CD4-positive, alpha-beta T cell (primary cell): ENCODE measurements around the gene ATPAF2. TPM values are rescaled to one million over a fixed set of nuclear protein-coding genes. Genes with fewer than 3 reads are reported as not detected.

ENCODE experiments used
- ATAC-seq: fragments of 200-7000 bp; cut with Tn5 transposase; one replicate; pipeline ENCODE4 v1.10.0; 2022; ENCODE audit warnings: mild to moderate bottlenecking; ENCODE audit not compliant: poor library complexity
- CTCF ChIA-PET: fragments of 350-600 bp; sonication (Branson Sonifier 250); formaldehyde crosslinking; loops from one replicate; lab custom pipeline; 2021; ENCODE audit warnings: antibody characterized with exemption, inconsistent platforms; lab: Charles Lee
- POLR2A ChIA-PET: fragments of 350-600 bp; sonication (Branson Sonifier 250); formaldehyde crosslinking; loops from one replicate; lab custom pipeline; 2021; ENCODE audit warnings: antibody characterized with exemption, inconsistent platforms; lab: Charles Lee
- DNase-seq, 14 experiments: peaks; one replicate each; pipeline ENCODE4 v3.0.0-alpha.2; 2013 to 2020; ENCODE audit warnings: mixed read lengths in 2 of 14
- H3K27ac ChIP-seq, 2 donors: one replicate each; pipeline versions ENCODE4 v1.5.1 to v1.7.0; 2013; ENCODE audit warnings: low read length in 2 of 2, low read depth in 1 of 2, mild to moderate bottlenecking in 1 of 2
- H3K27me3 ChIP-seq, 2 experiments: 1 replicate in 1 of 2; 2 replicates in 1 of 2; pipeline versions ENCODE4 v1.6.1 to v1.7.0; 2013; ENCODE audit warnings: low read length in 2 of 2, control low read depth in 1 of 2, mild to moderate bottlenecking in 1 of 2, moderate library complexity in 1 of 2; ENCODE audit not compliant: insufficient read depth in 2 of 2, control insufficient read depth in 1 of 2
- H3K36me3 ChIP-seq: one replicate; pipeline ENCODE4 v1.6.1; 2013; ENCODE audit warnings: low read length, control low read depth; ENCODE audit not compliant: insufficient read depth
- H3K4me1 ChIP-seq: one replicate; pipeline ENCODE4 v1.6.1; 2013; ENCODE audit warnings: low read length, control low read depth; ENCODE audit not compliant: insufficient read depth
- H3K4me3 ChIP-seq: one replicate; pipeline ENCODE4 v1.5.1; 2013; ENCODE audit warnings: mild to moderate bottlenecking, low read length, moderate library complexity
- H3K9me3 ChIP-seq, 2 experiments: 1 replicate in 1 of 2; 2 replicates in 1 of 2; pipeline versions ENCODE4 v1.6.1 to v1.7.0; 2013; ENCODE audit warnings: low read length in 2 of 2, mild to moderate bottlenecking in 2 of 2, control low read depth in 1 of 2, moderate library complexity in 1 of 2; ENCODE audit not compliant: control insufficient read depth in 1 of 2, insufficient read depth in 1 of 2
- H3K27ac Mint-ChIP-seq: one replicate; pipeline ENCODE4 v1.8.0; 2020; ENCODE audit warnings: mixed read lengths
- H3K27me3 Mint-ChIP-seq: one replicate; pipeline ENCODE4 v1.8.0; 2021; ENCODE audit warnings: mixed read lengths
- H3K36me3 Mint-ChIP-seq: one replicate; pipeline ENCODE4 v1.8.0; 2021; ENCODE audit warnings: low read depth, mixed read lengths
- H3K4me1 Mint-ChIP-seq: one replicate; pipeline ENCODE4 v1.8.0; 2021; ENCODE audit warnings: low read depth, mixed read lengths
- H3K4me3 Mint-ChIP-seq: one replicate; pipeline ENCODE4 v1.8.0; 2020; ENCODE audit warnings: mild to moderate bottlenecking, mixed read lengths
- H3K9me3 Mint-ChIP-seq: one replicate; pipeline ENCODE4 v1.8.0; 2020; ENCODE audit warnings: mixed read lengths
- CTCF ChIP-seq: fragments of 200-600 bp; IDR thresholded peaks from one replicate; pipeline ENCODE4 v1.8.0; 2022; ENCODE audit warnings: antibody characterized with exemption, mild to moderate bottlenecking
- intact Hi-C, 2 experiments: fragments of 100-400 bp; cut with DNase I in 1 of 2; cut with micrococcal nuclease in 1 of 2; formaldehyde crosslinking; loops; one replicate each; pipeline versions ENCODE4 v1.15.1 to v1.9.0; 2023 to 2025; cut with DNase I, micrococcal nuclease
- total RNA-seq, 174 experiments: library from RNA in 2 of 174; stranded (reverse) in 2 of 174; gene quantifications; one replicate each; pipeline ENCODE4 v1.2.3 and lab custom pipeline; 2021 to 2026

Gene ATPAF2
- total RNA-seq, 2 experiments from 2014 or later, result 20.8 to 21.9 TPM

- DNase-seq, result no peak
- no peaks in the 10 kb centered on the region for H3K9me3 ChIP-seq
- ChIA-PET CTCF (no interaction called here), POLR2A (no interaction called here)
- intact Hi-C loops, result loop anchor here in 1 of 2 experiments (2.0 kb wide), 1 partner anchor 33 kb away; no protein-coding TSS in a partner anchor
- H3K27ac Mint-ChIP-seq, result no peak overlapping the region
- no peaks in the 10 kb centered on the region for H3K36me3 Mint-ChIP-seq
- H3K4me1 ChIP-seq, result no peaks in the 10 kb centered on the region
- H3K4me3 ChIP-seq, result no peak overlapping the region
- no peak overlapping the region for H3K27ac ChIP-seq
- ATAC-seq, result no peak
- H3K4me1 Mint-ChIP-seq, result no peaks in the 10 kb centered on the region
- H3K9me3 Mint-ChIP-seq, result no peaks in the 10 kb centered on the region
- no peaks in the 10 kb centered on the region for H3K27me3 ChIP-seq
- no peaks in the 10 kb centered on the region for H3K27me3 Mint-ChIP-seq
- no peak for TF ChIP-seq CTCF
- H3K36me3 ChIP-seq, result no peaks in the 10 kb centered on the region
- no peak overlapping the region for H3K4me3 Mint-ChIP-seq
Observed at GRCh38 chr17:17985555-17985954, 53.4 kb downstream of the ATPAF2 start.

GRCh38 chr17:17985153-17985552 is 53.8 kb downstream of the ATPAF2 start:
- Histone ChIP-seq H3K27me3 (no peaks in the 10 kb centered on the region), H3K4me1 (no peaks in the 10 kb centered on the region), H3K36me3 (no peaks in the 10 kb centered on the region), H3K4me3 (no peak overlapping the region), H3K9me3 (no peaks in the 10 kb centered on the region), H3K27ac (no peak overlapping the region)
- ChIA-PET POLR2A (no interaction called here), CTCF (no interaction called here)
- intact Hi-C loops, result loop anchor here in 1 of 2 experiments (2.0 kb wide), 1 partner anchor 34 kb away; no protein-coding TSS in a partner anchor
- Mint-ChIP-seq H3K27ac (no peak overlapping the region), H3K27me3 (no peaks in the 10 kb centered on the region), H3K4me3 (no peak overlapping the region), H3K4me1 (no peaks in the 10 kb centered on the region), H3K9me3 (no peaks in the 10 kb centered on the region), H3K36me3 (no peaks in the 10 kb centered on the region)
- TF ChIP-seq CTCF, result no peak
- ATAC-seq (no peak), DNase-seq (no peak)

GRCh38 chr17:17983776-17984175 is 55.2 kb downstream of the ATPAF2 start:
- Mint-ChIP-seq H3K9me3 (no peaks in the 10 kb centered on the region), H3K27me3 (no peaks in the 10 kb centered on the region), H3K4me1 (no peaks in the 10 kb centered on the region), H3K27ac (no peak overlapping the region), H3K36me3 (no peaks in the 10 kb centered on the region), H3K4me3 (no peak overlapping the region)
- Histone ChIP-seq H3K4me1 (no peaks in the 10 kb centered on the region), H3K27me3 (no peaks in the 10 kb centered on the region), H3K36me3 (no peaks in the 10 kb centered on the region), H3K4me3 (no peak overlapping the region), H3K27ac (no peak overlapping the region), H3K9me3 (no peaks in the 10 kb centered on the region)
- no peak for DNase-seq
- intact Hi-C loops, result loop anchor here in 1 of 2 experiments (2.0 kb wide), 1 partner anchor 35 kb away; no protein-coding TSS in a partner anchor
- ChIA-PET POLR2A (no interaction called here), CTCF (no interaction called here)
- no peak for ATAC-seq
- TF ChIP-seq CTCF, result no peak
